Measurements from ENCODE around the gene LLPH. TPM values are rescaled to one million over a fixed set of nuclear protein-coding genes. Genes with fewer than 3 reads are reported as not detected.
"Not testable (repeated sequence)": the region's sequence is repeated elsewhere in the genome, so short reads cannot be mapped to it uniquely, and the experiment has no call there.

Gene LLPH
- 10 to 100 TPM; 51.7 to 56.0 TPM for total RNA-seq

GRCh38 chr12:66130267-66131066 is at the start of gene LLPH:
Gene LLPH, minus strand, starts transcription at chr12:66130750. Its CDS starts 1,644 bp downstream, at chr12:66129106.
- no peaks in the 10 kb centered on the region for H3K27me3 Mint-ChIP-seq
- H3K4me1 Mint-ChIP-seq = peaks cover 44% of the 10 kb centered on the region
- H3K9me3 Mint-ChIP-seq = no peaks in the 10 kb centered on the region
- H3K36me3 Mint-ChIP-seq = peaks cover 51% of the 10 kb centered on the region
- peak; percentile 89 for DNase-seq
- H3K4me3 Mint-ChIP-seq = peak within 1 kb of the TSS; percentile 85
- peak within 1 kb of the TSS; percentile 97 for H3K27ac Mint-ChIP-seq

- H3K4me1 Mint-ChIP-seq = peaks cover 2% of the 10 kb centered on the region
- no peaks in the 10 kb centered on the region for H3K36me3 Mint-ChIP-seq
- no peak for DNase-seq
- H3K27me3 Mint-ChIP-seq = peaks cover 13% of the 10 kb centered on the region
- H3K27ac Mint-ChIP-seq = no peak overlapping the region
- H3K4me3 Mint-ChIP-seq = no peak overlapping the region
- no peaks in the 10 kb centered on the region for H3K9me3 Mint-ChIP-seq
Observed at GRCh38 chr12:66176105-66176900, 45.8 kb upstream of the LLPH start.

GRCh38 chr12:66174391-66175325 is 44.1 kb upstream of the LLPH start:
- H3K4me3 Mint-ChIP-seq = not testable (repeated sequence)

GRCh38 chr12:66170606-66171005 is 40.1 kb upstream of the LLPH start:
- Mint-ChIP-seq H3K4me1 (peaks cover 26% of the 10 kb centered on the region), H3K36me3 (peaks cover 30% of the 10 kb centered on the region), H3K27me3 (no peaks in the 10 kb centered on the region), H3K27ac (peak overlapping the region; percentile 99), H3K9me3 (peaks cover 8% of the 10 kb centered on the region), H3K4me3 (peak overlapping the region; percentile 96)
- DNase-seq = no peak

More at GRCh38 chr12:66174391-66175325, 44.1 kb upstream of the LLPH start:
- H3K27ac Mint-ChIP-seq, DNase-seq, H3K4me1 Mint-ChIP-seq, H3K9me3 Mint-ChIP-seq, H3K36me3 Mint-ChIP-seq: not testable (repeated sequence)
- peaks cover 13% of the 10 kb centered on the region for H3K27me3 Mint-ChIP-seq

- H3K9me3 Mint-ChIP-seq = peaks cover 17% of the 10 kb centered on the region
- DNase-seq = peak; percentile 88
- H3K27ac Mint-ChIP-seq = peak within 1 kb of the TSS; percentile 99
- no peaks in the 10 kb centered on the region for H3K27me3 Mint-ChIP-seq
- H3K4me3 Mint-ChIP-seq = peak within 1 kb of the TSS; percentile 96
- peaks cover 41% of the 10 kb centered on the region for H3K36me3 Mint-ChIP-seq
- peaks cover 31% of the 10 kb centered on the region for H3K4me1 Mint-ChIP-seq
Observed at GRCh38 chr12:66169221-66170170, 38.9 kb upstream of the LLPH start, which contains the start of gene TMBIM4. Gene TMBIM4, minus strand, starts transcription at chr12:66169996. Its CDS starts 45 bp downstream, at chr12:66169951.

- H3K27ac Mint-ChIP-seq = peak overlapping the region; percentile 99
- H3K36me3 Mint-ChIP-seq = peaks cover 52% of the 10 kb centered on the region
- H3K27me3 Mint-ChIP-seq = no peaks in the 10 kb centered on the region
- H3K4me3 Mint-ChIP-seq = peak overlapping the region; percentile 96
- peaks cover 24% of the 10 kb centered on the region for H3K9me3 Mint-ChIP-seq
- DNase-seq = no peak
- H3K4me1 Mint-ChIP-seq = peaks cover 42% of the 10 kb centered on the region
Observed at GRCh38 chr12:66168410-66168809, 37.9 kb upstream of the LLPH start.

- Mint-ChIP-seq H3K9me3 (peaks cover 27% of the 10 kb centered on the region), H3K27me3 (no peaks in the 10 kb centered on the region), H3K4me1 (peaks cover 47% of the 10 kb centered on the region), H3K4me3 (no peak overlapping the region), H3K27ac (no peak overlapping the region), H3K36me3 (peaks cover 66% of the 10 kb centered on the region)
- DNase-seq = no peak
Observed at GRCh38 chr12:66166561-66166960, 36.0 kb upstream of the LLPH start.

- peaks cover 28% of the 10 kb centered on the region for H3K9me3 Mint-ChIP-seq
- H3K4me3 Mint-ChIP-seq = no peak overlapping the region
- H3K4me1 Mint-ChIP-seq = peaks cover 43% of the 10 kb centered on the region
- no peak for DNase-seq
- H3K36me3 Mint-ChIP-seq = peaks cover 77% of the 10 kb centered on the region
- no peak overlapping the region for H3K27ac Mint-ChIP-seq
- no peaks in the 10 kb centered on the region for H3K27me3 Mint-ChIP-seq
Observed at GRCh38 chr12:66165141-66165540, 34.6 kb upstream of the LLPH start.

- H3K4me1 Mint-ChIP-seq = peaks cover 43% of the 10 kb centered on the region
- no peak for DNase-seq
Observed at GRCh38 chr12:66164349-66164821, 33.8 kb upstream of the LLPH start.

GRCh38 chr12:66163289-66163688 is 32.7 kb upstream of the LLPH start:
- peak overlapping the region; percentile 30 for H3K27ac Mint-ChIP-seq
- H3K4me1 Mint-ChIP-seq = peaks cover 39% of the 10 kb centered on the region
- no peaks in the 10 kb centered on the region for H3K27me3 Mint-ChIP-seq
- DNase-seq = no peak
- peaks cover 90% of the 10 kb centered on the region for H3K36me3 Mint-ChIP-seq
- peaks cover 28% of the 10 kb centered on the region for H3K9me3 Mint-ChIP-seq
- no peak overlapping the region for H3K4me3 Mint-ChIP-seq

More at GRCh38 chr12:66164349-66164821, 33.8 kb upstream of the LLPH start:
- Mint-ChIP-seq H3K27me3 (no peaks in the 10 kb centered on the region), H3K27ac (peak overlapping the region; percentile 30), H3K9me3 (peaks cover 28% of the 10 kb centered on the region), H3K36me3 (peaks cover 85% of the 10 kb centered on the region), H3K4me3 (no peak overlapping the region)

- H3K4me1 Mint-ChIP-seq = peaks cover 34% of the 10 kb centered on the region
- no peak overlapping the region for H3K4me3 Mint-ChIP-seq
- no peak for DNase-seq
- peaks cover 87% of the 10 kb centered on the region for H3K36me3 Mint-ChIP-seq
- peaks cover 28% of the 10 kb centered on the region for H3K9me3 Mint-ChIP-seq
- no peaks in the 10 kb centered on the region for H3K27me3 Mint-ChIP-seq
- H3K27ac Mint-ChIP-seq = no peak overlapping the region
Observed at GRCh38 chr12:66162701-66163100, 32.2 kb upstream of the LLPH start.

- no peak overlapping the region for H3K27ac Mint-ChIP-seq
- no peaks in the 10 kb centered on the region for H3K27me3 Mint-ChIP-seq
- no peak for DNase-seq
- no peak overlapping the region for H3K4me3 Mint-ChIP-seq
- peaks cover 21% of the 10 kb centered on the region for H3K9me3 Mint-ChIP-seq
- peaks cover 32% of the 10 kb centered on the region for H3K4me1 Mint-ChIP-seq
- H3K36me3 Mint-ChIP-seq = peaks cover 77% of the 10 kb centered on the region
Observed at GRCh38 chr12:66160704-66161103, 30.2 kb upstream of the LLPH start.

GRCh38 chr12:66159123-66159522 is 28.6 kb upstream of the LLPH start:
- peaks cover 31% of the 10 kb centered on the region for H3K4me1 Mint-ChIP-seq
- H3K4me3 Mint-ChIP-seq = no peak overlapping the region
- H3K9me3 Mint-ChIP-seq = peaks cover 8% of the 10 kb centered on the region
- DNase-seq = no peak
- no peaks in the 10 kb centered on the region for H3K27me3 Mint-ChIP-seq
- H3K36me3 Mint-ChIP-seq = peaks cover 64% of the 10 kb centered on the region
- no peak overlapping the region for H3K27ac Mint-ChIP-seq

Data from activated naive CD8-positive, alpha-beta T cell treated with anti-CD3 and anti-CD28 coated beads for 36 hours (primary cell).